Panc1 (cell line): Measurements from ENCODE around the gene POLR1G.

ENCODE experiments used
- CTCF ChIP-seq: fragments of 450-650 bp; IDR thresholded peaks from 2 replicates; pipeline ENCODE4 v1.5.1; 2017; ENCODE audit warnings: mild to moderate bottlenecking
- POLR2AphosphoS5 ChIP-seq: IDR thresholded peaks from 2 replicates; pipeline ENCODE4 v1.6.1; 2012; ENCODE audit warnings: mild to moderate bottlenecking, low read depth, low read length, moderate library complexity
- SIN3A ChIP-seq: IDR thresholded peaks from 2 replicates; pipeline ENCODE4 v1.6.1; 2012; ENCODE audit warnings: low read depth, mild to moderate bottlenecking, low read length, moderate library complexity, borderline replicate concordance; ENCODE audit not compliant: insufficient read depth

DNA sequence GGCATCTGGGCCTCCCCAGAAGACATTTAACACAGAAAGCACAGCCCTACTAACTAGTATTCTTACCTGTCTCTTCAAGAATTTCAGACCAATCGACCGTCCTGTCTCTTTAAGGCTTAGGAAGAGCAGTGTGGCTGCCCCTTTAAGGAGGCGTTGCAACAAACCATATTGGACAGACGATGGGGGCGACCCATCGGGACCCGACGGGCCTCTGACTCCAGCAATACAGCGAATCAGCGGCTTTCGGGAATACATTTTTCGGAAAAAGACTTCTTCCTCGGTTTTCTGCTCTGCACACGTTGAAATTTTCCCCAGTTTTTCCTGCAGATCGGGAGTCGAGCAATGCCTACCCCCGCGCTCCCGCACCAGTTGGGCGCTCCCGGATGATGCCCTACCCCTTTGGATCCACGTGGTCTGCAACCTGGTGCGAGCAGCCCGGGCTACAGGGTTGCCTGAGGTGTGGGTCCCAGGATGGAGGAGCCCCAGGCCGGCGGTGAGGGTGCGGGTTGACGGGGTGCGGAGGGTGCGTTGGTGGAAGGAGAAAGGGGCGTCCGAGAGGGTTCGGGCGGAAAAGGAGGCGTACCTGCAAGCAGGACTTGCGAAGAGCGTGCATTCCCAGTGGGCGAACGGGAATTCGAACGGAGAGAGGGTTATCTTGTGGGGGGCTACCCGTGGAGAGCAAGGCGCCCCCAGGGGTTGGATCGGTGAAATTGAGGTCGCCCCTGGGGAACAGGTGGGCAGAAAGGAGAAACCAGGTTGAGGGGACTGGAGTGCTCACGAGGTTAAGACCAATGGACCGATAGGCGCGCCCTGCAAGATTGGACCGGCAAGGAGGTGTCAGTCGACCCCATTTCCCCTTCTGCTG is at the start of gene POLR1G:
- no peak for TF ChIP-seq CTCF
- TF ChIP-seq SIN3A = peak; percentile 96
- TF ChIP-seq POLR2AphosphoS5 = peak; percentile 44; the same call in 1 of the 2 replicates
